GM23338 (cell line): ENCODE measurements around the gene CD83. TPM values are rescaled to one million over a fixed set of nuclear protein-coding genes. Genes with fewer than 3 reads are reported as not detected.

Experiments
- ATAC-seq: fragments of 200-7000 bp; cut with Tn5 transposase; 3 replicates; pipeline ENCODE4 v1.9.1; 2020
- DNase-seq: peaks from one replicate; pipeline ENCODE4 v3.0.0-alpha.2; 2015; ENCODE audit warnings: low spot score
- H2AFZ ChIP-seq: fragments of 200-600 bp; sonication (generic); 2 replicates; pipeline ENCODE4 v1.8.0; 2016; ENCODE audit warnings: antibody characterized with exemption, mild to moderate bottlenecking, moderate library complexity
- H3F3A ChIP-seq: fragments of 200-600 bp; sonication (generic); replicated peaks from 2 replicates; pipeline ENCODE4 v1.8.0; 2017; ENCODE audit warnings: antibody characterized with exemption, mixed run types, low read depth
- H3K27ac ChIP-seq: fragments of 200-600 bp; sonication (generic); 2 replicates; pipeline ENCODE4 v1.6.1; 2016; ENCODE audit warnings: low read depth
- H3K27me3 ChIP-seq: fragments of 200-600 bp; sonication (generic); 2 replicates; pipeline ENCODE4 v1.8.0; 2016; ENCODE audit warnings: mild to moderate bottlenecking, mixed run types, moderate library complexity; ENCODE audit not compliant: insufficient read depth
- H3K36me3 ChIP-seq: fragments of 200-600 bp; sonication (generic); 2 replicates; pipeline ENCODE4 v1.8.0; 2016; ENCODE audit warnings: mild to moderate bottlenecking; ENCODE audit not compliant: insufficient read depth
- H3K4me1 ChIP-seq: fragments of 200-600 bp; sonication (generic); 2 replicates; pipeline ENCODE4 v1.8.0; 2016; ENCODE audit warnings: mild to moderate bottlenecking, moderate library complexity; ENCODE audit not compliant: insufficient read depth
- H3K4me2 ChIP-seq: fragments of 200-600 bp; sonication (generic); 2 replicates; pipeline ENCODE4 v1.7.1; 2017; ENCODE audit warnings: mixed run types
- H3K4me3 ChIP-seq: fragments of 200-600 bp; sonication (generic); 2 replicates; pipeline ENCODE4 v1.6.1; 2016; ENCODE audit warnings: mixed run types
- H3K79me2 ChIP-seq: fragments of 200-600 bp; sonication (generic); replicated peaks from 2 replicates; pipeline ENCODE4 v1.8.0; 2017; ENCODE audit warnings: mild to moderate bottlenecking; ENCODE audit not compliant: insufficient read depth
- H3K9me2 ChIP-seq: fragments of 200-600 bp; sonication (generic); 2 replicates; pipeline ENCODE4 v1.8.0; 2017; ENCODE audit not compliant: insufficient read depth
- H4K20me1 ChIP-seq: fragments of 200-600 bp; sonication (generic); replicated peaks from 2 replicates; pipeline ENCODE4 v1.8.0; 2017; ENCODE audit warnings: mild to moderate bottlenecking; ENCODE audit not compliant: insufficient read depth
- H3K27ac Mint-ChIP-seq: 2 replicates; pipeline ENCODE4 v1.8.0; 2020; ENCODE audit warnings: inconsistent platforms, mild to moderate bottlenecking, moderate library complexity, mixed read lengths
- H3K27me3 Mint-ChIP-seq: 3 replicates; pipeline ENCODE4 v1.8.0; 2022; ENCODE audit warnings: low read depth, mild to moderate bottlenecking, moderate library complexity, mixed read lengths, inconsistent platforms; ENCODE audit not compliant: insufficient read depth, poor library complexity
- H3K36me3 Mint-ChIP-seq: 3 replicates; pipeline ENCODE4 v1.8.0; 2021; ENCODE audit warnings: low read depth, mild to moderate bottlenecking, inconsistent platforms, moderate library complexity, mixed read lengths
- H3K4me1 Mint-ChIP-seq: 3 replicates; pipeline ENCODE4 v1.8.0; 2020; ENCODE audit warnings: mild to moderate bottlenecking, inconsistent platforms, mixed read lengths
- H3K4me3 Mint-ChIP-seq: 3 replicates; pipeline ENCODE4 v1.8.0; 2021; ENCODE audit warnings: moderate library complexity, mild to moderate bottlenecking, inconsistent platforms, mixed read lengths
- H3K9me3 Mint-ChIP-seq: 3 replicates; pipeline ENCODE4 v1.8.0; 2020; ENCODE audit warnings: moderate library complexity, mild to moderate bottlenecking, inconsistent platforms, mixed read lengths
- CREB1 ChIP-seq: fragments of 250-450 bp; sonication (Bioruptor Pico); IDR thresholded peaks from 2 replicates; pipeline ENCODE4 v1.5.0; 2020; ENCODE audit warnings: low read depth, mild to moderate bottlenecking, moderate library complexity
- EZH2 ChIP-seq: fragments of 200-600 bp; sonication (generic); IDR thresholded peaks from one replicate; pipeline ENCODE4 v1.8.0; 2017; ENCODE audit warnings: antibody characterized with exemption, mild to moderate bottlenecking, low read depth; ENCODE audit not compliant: unreplicated experiment
- EZH2phosphoT487 ChIP-seq: fragments of 200-600 bp; sonication (generic); IDR thresholded peaks from one replicate; pipeline ENCODE4 v1.8.1; 2018; ENCODE audit warnings: antibody characterized with exemption; ENCODE audit not compliant: unreplicated experiment
- JUNB ChIP-seq: IDR thresholded peaks from one replicate; pipeline ENCODE4 v1.6.1; 2016; ENCODE audit warnings: antibody characterized with exemption; ENCODE audit not compliant: unreplicated experiment
- NANOG ChIP-seq: IDR thresholded peaks from 2 replicates; pipeline ENCODE4 v1.6.1; 2016; ENCODE audit warnings: antibody characterized with exemption, borderline replicate concordance
- POLR2AphosphoS5 ChIP-seq: IDR thresholded peaks from 2 replicates; pipeline ENCODE4 v1.6.1; 2016; ENCODE audit warnings: antibody characterized with exemption, low read depth
- STAT1 ChIP-seq: IDR thresholded peaks from one replicate; pipeline ENCODE4 v1.6.1; 2016; ENCODE audit warnings: antibody characterized with exemption; ENCODE audit not compliant: unreplicated experiment
- ZNF114 ChIP-seq: fragments of 250-450 bp; sonication (Bioruptor Pico); IDR thresholded peaks from 2 replicates; pipeline ENCODE4 v1.5.0; 2020; ENCODE audit warnings: mild to moderate bottlenecking, moderate library complexity
- ZNF331 ChIP-seq: fragments of 250-450 bp; sonication (Bioruptor Pico); IDR thresholded peaks from 2 replicates; pipeline ENCODE4 v1.5.0; 2020; ENCODE audit warnings: low read depth, mild to moderate bottlenecking, moderate library complexity
- polyA plus RNA-seq: library from polyadenylated mRNA; unstranded; fragments of >200 nt; fragmentation: Nextera tagmentation; extraction: Ambion mirVana; gene quantifications from 2 replicates; pipeline ENCODE4 v1.2.1, GENCODE V29; 2016
- total RNA-seq: library from RNA; depleted of rRNA; stranded (reverse); fragments of >200 nt; shearing (Covaris generic); gene quantifications from 2 replicates; pipeline ENCODE4 v1.2.3, GENCODE V29; 2014
- TF ChIP-seq, protein P1 (sequence below), 2 experiments: fragments of 200-600 bp in 1 of 2; sonication (generic) in 1 of 2; conservative IDR thresholded peaks; 2 replicates each; pipeline versions ENCODE4 v1.5.1 to v1.6.1; 2016 to 2017; ENCODE audit warnings: antibody characterized with exemption in 2 of 2, low read depth in 2 of 2, mild to moderate bottlenecking in 2 of 2, moderate library complexity in 1 of 2
- TF ChIP-seq, protein P2 (sequence below): fragments of 250-450 bp; sonication (Bioruptor Pico); IDR thresholded peaks from 2 replicates; pipeline ENCODE4 v1.5.0; 2020; ENCODE audit warnings: mild to moderate bottlenecking, moderate library complexity
- TF ChIP-seq, protein P3 (sequence below): IDR thresholded peaks from 2 replicates; pipeline ENCODE4 v1.6.1; 2016; ENCODE audit warnings: antibody characterized with exemption
- TF ChIP-seq, protein P4 (sequence below): IDR thresholded peaks from one replicate; pipeline ENCODE4 v1.6.1; 2018; ENCODE audit warnings: antibody characterized with exemption; ENCODE audit not compliant: unreplicated experiment

CD83 gene
- total and polyA plus RNA-seq, 2 experiments from 2014 or later: 8.1 to 13.2 TPM

DNA sequence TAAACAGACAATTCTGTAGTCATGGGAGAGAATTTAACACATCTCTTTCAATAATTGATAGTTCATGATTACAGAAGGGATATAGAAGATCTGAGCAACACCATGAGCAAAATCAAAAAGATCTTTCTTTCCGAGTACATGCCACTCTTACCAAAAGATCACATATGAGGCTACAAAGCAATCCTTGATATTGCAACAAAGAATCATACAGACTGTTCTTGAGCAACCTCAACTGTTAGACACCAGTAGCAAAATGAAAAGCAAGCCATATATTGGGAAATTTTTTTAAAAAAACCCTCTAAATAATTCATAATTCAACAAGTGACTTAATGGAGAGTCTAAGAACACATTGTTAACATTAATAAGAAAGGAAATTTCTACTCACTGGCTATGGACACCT lies 3.6 kb upstream of the CD83 start:
- no peak overlapping the region for H3K4me3 Mint-ChIP-seq
- Histone ChIP-seq H3K4me3 (no peak overlapping the region), H3K27me3 (peaks cover 17% of the 10 kb centered on the region), H3K9me2 (no peaks in the 10 kb centered on the region), H3K36me3 (no peaks in the 10 kb centered on the region), H3F3A (no peaks in the 10 kb centered on the region), H3K79me2 (no peaks in the 10 kb centered on the region), H4K20me1 (no peaks in the 10 kb centered on the region), H3K4me2 (no peak overlapping the region), H3K27ac (no peak overlapping the region), H2AFZ (no peak overlapping the region), H3K4me1 (peaks cover 7% of the 10 kb centered on the region; the same call in 1 of the 2 replicates)
- H3K27me3 Mint-ChIP-seq: peaks cover 9% of the 10 kb centered on the region
- no peak for TF ChIP-seq JUNB
- no peak for TF ChIP-seq ZNF331 (CRISPR knock-in tag)
- TF ChIP-seq CREB1 (CRISPR knock-in tag): no peak
- TF ChIP-seq, protein P1, sequence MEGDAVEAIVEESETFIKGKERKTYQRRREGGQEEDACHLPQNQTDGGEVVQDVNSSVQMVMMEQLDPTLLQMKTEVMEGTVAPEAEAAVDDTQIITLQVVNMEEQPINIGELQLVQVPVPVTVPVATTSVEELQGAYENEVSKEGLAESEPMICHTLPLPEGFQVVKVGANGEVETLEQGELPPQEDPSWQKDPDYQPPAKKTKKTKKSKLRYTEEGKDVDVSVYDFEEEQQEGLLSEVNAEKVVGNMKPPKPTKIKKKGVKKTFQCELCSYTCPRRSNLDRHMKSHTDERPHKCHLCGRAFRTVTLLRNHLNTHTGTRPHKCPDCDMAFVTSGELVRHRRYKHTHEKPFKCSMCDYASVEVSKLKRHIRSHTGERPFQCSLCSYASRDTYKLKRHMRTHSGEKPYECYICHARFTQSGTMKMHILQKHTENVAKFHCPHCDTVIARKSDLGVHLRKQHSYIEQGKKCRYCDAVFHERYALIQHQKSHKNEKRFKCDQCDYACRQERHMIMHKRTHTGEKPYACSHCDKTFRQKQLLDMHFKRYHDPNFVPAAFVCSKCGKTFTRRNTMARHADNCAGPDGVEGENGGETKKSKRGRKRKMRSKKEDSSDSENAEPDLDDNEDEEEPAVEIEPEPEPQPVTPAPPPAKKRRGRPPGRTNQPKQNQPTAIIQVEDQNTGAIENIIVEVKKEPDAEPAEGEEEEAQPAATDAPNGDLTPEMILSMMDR (conservative IDR thresholded peaks at IDR 0.05; ENCODE audit: low read depth in 2 of 2): no peak
- no peak for TF ChIP-seq EZH2phosphoT487
- TF ChIP-seq, protein P2, sequence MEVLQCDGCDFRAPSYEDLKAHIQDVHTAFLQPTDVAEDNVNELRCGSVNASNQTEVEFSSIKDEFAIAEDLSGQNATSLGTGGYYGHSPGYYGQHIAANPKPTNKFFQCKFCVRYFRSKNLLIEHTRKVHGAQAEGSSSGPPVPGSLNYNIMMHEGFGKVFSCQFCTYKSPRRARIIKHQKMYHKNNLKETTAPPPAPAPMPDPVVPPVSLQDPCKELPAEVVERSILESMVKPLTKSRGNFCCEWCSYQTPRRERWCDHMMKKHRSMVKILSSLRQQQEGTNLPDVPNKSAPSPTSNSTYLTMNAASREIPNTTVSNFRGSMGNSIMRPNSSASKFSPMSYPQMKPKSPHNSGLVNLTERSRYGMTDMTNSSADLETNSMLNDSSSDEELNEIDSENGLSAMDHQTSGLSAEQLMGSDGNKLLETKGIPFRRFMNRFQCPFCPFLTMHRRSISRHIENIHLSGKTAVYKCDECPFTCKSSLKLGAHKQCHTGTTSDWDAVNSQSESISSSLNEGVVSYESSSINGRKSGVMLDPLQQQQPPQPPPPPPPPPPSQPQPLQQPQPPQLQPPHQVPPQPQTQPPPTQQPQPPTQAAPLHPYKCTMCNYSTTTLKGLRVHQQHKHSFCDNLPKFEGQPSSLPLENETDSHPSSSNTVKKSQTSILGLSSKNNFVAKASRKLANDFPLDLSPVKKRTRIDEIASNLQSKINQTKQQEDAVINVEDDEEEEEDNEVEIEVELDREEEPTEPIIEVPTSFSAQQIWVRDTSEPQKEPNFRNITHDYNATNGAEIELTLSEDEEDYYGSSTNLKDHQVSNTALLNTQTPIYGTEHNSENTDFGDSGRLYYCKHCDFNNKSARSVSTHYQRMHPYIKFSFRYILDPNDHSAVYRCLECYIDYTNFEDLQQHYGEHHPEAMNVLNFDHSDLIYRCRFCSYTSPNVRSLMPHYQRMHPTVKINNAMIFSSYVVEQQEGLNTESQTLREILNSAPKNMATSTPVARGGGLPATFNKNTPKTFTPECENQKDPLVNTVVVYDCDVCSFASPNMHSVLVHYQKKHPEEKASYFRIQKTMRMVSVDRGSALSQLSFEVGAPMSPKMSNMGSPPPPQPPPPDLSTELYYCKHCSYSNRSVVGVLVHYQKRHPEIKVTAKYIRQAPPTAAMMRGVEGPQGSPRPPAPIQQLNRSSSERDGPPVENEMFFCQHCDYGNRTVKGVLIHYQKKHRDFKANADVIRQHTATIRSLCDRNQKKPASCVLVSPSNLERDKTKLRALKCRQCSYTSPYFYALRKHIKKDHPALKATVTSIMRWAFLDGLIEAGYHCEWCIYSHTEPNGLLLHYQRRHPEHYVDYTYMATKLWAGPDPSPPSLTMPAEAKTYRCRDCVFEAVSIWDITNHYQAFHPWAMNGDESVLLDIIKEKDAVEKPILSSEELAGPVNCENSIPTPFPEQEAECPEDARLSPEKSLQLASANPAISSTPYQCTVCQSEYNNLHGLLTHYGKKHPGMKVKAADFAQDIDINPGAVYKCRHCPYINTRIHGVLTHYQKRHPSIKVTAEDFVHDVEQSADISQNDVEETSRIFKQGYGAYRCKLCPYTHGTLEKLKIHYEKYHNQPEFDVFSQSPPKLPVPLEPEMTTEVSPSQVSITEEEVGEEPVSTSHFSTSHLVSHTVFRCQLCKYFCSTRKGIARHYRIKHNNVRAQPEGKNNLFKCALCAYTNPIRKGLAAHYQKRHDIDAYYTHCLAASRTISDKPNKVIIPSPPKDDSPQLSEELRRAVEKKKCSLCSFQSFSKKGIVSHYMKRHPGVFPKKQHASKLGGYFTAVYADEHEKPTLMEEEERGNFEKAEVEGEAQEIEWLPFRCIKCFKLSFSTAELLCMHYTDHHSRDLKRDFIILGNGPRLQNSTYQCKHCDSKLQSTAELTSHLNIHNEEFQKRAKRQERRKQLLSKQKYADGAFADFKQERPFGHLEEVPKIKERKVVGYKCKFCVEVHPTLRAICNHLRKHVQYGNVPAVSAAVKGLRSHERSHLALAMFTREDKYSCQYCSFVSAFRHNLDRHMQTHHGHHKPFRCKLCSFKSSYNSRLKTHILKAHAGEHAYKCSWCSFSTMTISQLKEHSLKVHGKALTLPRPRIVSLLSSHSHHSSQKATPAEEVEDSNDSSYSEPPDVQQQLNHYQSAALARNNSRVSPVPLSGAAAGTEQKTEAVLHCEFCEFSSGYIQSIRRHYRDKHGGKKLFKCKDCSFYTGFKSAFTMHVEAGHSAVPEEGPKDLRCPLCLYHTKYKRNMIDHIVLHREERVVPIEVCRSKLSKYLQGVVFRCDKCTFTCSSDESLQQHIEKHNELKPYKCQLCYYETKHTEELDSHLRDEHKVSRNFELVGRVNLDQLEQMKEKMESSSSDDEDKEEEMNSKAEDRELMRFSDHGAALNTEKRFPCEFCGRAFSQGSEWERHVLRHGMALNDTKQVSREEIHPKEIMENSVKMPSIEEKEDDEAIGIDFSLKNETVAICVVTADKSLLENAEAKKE (CRISPR knock-in tag): no peak
- TF ChIP-seq STAT1: no peak
- no peak for TF ChIP-seq NANOG
- TF ChIP-seq EZH2: no peak
- no peak for TF ChIP-seq ZNF114 (CRISPR knock-in tag)
- TF ChIP-seq, protein P3, sequence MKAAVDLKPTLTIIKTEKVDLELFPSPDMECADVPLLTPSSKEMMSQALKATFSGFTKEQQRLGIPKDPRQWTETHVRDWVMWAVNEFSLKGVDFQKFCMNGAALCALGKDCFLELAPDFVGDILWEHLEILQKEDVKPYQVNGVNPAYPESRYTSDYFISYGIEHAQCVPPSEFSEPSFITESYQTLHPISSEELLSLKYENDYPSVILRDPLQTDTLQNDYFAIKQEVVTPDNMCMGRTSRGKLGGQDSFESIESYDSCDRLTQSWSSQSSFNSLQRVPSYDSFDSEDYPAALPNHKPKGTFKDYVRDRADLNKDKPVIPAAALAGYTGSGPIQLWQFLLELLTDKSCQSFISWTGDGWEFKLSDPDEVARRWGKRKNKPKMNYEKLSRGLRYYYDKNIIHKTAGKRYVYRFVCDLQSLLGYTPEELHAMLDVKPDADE: no peak
- TF ChIP-seq, protein P4, sequence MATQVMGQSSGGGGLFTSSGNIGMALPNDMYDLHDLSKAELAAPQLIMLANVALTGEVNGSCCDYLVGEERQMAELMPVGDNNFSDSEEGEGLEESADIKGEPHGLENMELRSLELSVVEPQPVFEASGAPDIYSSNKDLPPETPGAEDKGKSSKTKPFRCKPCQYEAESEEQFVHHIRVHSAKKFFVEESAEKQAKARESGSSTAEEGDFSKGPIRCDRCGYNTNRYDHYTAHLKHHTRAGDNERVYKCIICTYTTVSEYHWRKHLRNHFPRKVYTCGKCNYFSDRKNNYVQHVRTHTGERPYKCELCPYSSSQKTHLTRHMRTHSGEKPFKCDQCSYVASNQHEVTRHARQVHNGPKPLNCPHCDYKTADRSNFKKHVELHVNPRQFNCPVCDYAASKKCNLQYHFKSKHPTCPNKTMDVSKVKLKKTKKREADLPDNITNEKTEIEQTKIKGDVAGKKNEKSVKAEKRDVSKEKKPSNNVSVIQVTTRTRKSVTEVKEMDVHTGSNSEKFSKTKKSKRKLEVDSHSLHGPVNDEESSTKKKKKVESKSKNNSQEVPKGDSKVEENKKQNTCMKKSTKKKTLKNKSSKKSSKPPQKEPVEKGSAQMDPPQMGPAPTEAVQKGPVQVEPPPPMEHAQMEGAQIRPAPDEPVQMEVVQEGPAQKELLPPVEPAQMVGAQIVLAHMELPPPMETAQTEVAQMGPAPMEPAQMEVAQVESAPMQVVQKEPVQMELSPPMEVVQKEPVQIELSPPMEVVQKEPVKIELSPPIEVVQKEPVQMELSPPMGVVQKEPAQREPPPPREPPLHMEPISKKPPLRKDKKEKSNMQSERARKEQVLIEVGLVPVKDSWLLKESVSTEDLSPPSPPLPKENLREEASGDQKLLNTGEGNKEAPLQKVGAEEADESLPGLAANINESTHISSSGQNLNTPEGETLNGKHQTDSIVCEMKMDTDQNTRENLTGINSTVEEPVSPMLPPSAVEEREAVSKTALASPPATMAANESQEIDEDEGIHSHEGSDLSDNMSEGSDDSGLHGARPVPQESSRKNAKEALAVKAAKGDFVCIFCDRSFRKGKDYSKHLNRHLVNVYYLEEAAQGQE: no peak
- TF ChIP-seq POLR2AphosphoS5: no peak
- no peak for DNase-seq
- H3K27ac Mint-ChIP-seq: no peak overlapping the region
- no peak for ATAC-seq
- H3K4me1 Mint-ChIP-seq: peaks cover 7% of the 10 kb centered on the region
- no peaks in the 10 kb centered on the region; the same call in 2 of the 3 replicates for H3K9me3 Mint-ChIP-seq
- H3K36me3 Mint-ChIP-seq: no peaks in the 10 kb centered on the region
